ENCODE results near the gene BCL2L1. TPM values are rescaled to one million over a fixed set of nuclear protein-coding genes. Genes with fewer than 3 reads are reported as not detected.

Gene BCL2L1
- total and polyA plus RNA-seq, 9 donors: 21.7 to 65.1 (median 40.2) TPM

DNA sequence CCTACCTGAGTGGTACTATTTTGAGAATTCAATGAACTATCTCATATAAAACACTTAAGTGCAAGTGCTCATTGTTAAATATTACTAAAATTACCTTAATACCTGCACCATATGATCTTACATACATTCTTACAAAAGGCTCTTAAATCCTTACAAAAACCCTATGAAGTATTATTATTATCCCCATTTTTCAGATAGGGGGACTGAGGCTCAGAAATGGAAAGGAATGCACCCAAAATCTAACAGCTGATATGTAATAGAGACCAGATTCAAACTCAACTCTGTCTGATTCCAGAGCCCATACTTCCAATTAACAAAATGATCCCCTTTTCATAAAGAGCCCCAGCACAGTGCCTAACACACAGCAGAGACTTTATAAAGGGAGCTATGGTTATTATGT lies 17.5 kb downstream of the BCL2L1 start:
- no peak for TF ChIP-seq POLR2A (IDR thresholded peaks at IDR 0.05)
- TF ChIP-seq, protein P1, sequence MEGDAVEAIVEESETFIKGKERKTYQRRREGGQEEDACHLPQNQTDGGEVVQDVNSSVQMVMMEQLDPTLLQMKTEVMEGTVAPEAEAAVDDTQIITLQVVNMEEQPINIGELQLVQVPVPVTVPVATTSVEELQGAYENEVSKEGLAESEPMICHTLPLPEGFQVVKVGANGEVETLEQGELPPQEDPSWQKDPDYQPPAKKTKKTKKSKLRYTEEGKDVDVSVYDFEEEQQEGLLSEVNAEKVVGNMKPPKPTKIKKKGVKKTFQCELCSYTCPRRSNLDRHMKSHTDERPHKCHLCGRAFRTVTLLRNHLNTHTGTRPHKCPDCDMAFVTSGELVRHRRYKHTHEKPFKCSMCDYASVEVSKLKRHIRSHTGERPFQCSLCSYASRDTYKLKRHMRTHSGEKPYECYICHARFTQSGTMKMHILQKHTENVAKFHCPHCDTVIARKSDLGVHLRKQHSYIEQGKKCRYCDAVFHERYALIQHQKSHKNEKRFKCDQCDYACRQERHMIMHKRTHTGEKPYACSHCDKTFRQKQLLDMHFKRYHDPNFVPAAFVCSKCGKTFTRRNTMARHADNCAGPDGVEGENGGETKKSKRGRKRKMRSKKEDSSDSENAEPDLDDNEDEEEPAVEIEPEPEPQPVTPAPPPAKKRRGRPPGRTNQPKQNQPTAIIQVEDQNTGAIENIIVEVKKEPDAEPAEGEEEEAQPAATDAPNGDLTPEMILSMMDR (IDR thresholded peaks at IDR 0.05): no peak
- no peak for TF ChIP-seq EP300 (IDR thresholded peaks at IDR 0.05)
- Histone ChIP-seq H3K27me3 (no peaks in the 10 kb centered on the region), H3K4me1 (ENCODE audit: insufficient read depth) (no peaks in the 10 kb centered on the region), H3K36me3 (no peaks in the 10 kb centered on the region), H3K4me3 (no peak overlapping the region), H3K27ac (no peak overlapping the region), H3K9me3 (no peaks in the 10 kb centered on the region)
- no peak for DNase-seq
- intact Hi-C loops (cut with DNase I): no loop called here

- Histone ChIP-seq H3K4me1 (ENCODE audit: insufficient read depth) (peaks cover 4% of the 10 kb centered on the region), H3K4me3 (no peak overlapping the region), H3K36me3 (no peaks in the 10 kb centered on the region), H3K27me3 (no peaks in the 10 kb centered on the region), H3K9me3 (no peaks in the 10 kb centered on the region), H3K27ac (no peak overlapping the region)
- intact Hi-C loops (cut with DNase I): no loop called here
- 83 to 85% (median 83%) methylated on average over 11 of the region's 11 CpGs for WGBS, 3 donors
- DNase-seq: no peak
- TF ChIP-seq POLR2A (IDR thresholded peaks at IDR 0.05) (no peak), EP300 (IDR thresholded peaks at IDR 0.05) (no peak)
- TF ChIP-seq, protein P1 (IDR thresholded peaks at IDR 0.05): no peak
Measured at GRCh38 chr20:31704225-31705119, 18.2 kb downstream of the BCL2L1 start.

DNA sequence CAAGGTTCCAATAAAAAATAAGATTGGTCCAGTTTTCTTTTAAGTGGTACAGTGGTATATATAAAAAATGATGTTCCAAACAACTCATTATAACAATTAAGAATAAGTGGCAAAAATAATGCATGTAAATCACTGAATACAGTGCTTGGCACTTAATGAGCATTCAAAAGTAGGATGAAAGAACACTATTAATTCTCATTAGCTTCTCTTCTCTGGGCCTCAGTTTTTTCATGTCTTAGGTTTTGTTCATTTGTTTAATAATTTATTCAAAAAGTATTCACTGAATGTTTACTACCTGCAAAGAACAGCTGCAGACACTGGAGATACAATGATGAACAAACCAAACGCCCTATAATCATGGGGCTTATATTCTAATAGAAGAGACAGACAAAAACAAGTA lies 21.1 kb downstream of the BCL2L1 start:
- 67 to 75% (median 73%) methylated on average over 1 of the region's 1 CpG for WGBS, 3 donors
- Histone ChIP-seq H3K4me3 (no peak overlapping the region), H3K27me3 (no peaks in the 10 kb centered on the region), H3K9me3 (no peaks in the 10 kb centered on the region), H3K4me1 (ENCODE audit: insufficient read depth) (peaks cover 5% of the 10 kb centered on the region), H3K36me3 (no peaks in the 10 kb centered on the region), H3K27ac (no peak overlapping the region)
- no peak for DNase-seq
- no peak for TF ChIP-seq EP300 (IDR thresholded peaks at IDR 0.05)
- intact Hi-C loops (cut with DNase I): no loop called here

DNA sequence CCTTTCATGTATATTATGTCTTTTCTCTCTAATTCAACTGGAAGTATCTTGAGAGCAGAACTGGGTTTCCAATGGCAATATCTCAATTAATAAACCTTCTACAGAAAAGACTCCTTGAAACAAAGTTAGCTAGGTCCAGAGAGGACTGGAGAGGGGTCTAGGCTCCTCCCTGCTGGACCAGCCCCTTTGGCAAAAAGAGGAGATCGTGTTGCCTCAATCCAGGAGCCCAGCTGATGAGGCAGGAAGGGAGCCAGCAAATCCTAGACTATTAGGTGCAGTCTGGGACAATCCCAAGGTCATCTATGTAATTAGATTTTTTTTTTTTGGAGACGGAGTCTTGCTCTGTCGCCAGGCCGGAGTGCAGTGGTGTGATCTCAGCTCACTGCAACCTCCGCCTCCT lies 21.9 kb downstream of the BCL2L1 start:
- Histone ChIP-seq H3K9me3 (no peaks in the 10 kb centered on the region), H3K27me3 (no peaks in the 10 kb centered on the region), H3K27ac (no peak overlapping the region), H3K36me3 (no peaks in the 10 kb centered on the region), H3K4me3 (no peak overlapping the region), H3K4me1 (ENCODE audit: insufficient read depth) (peaks cover 8% of the 10 kb centered on the region)
- no peak for DNase-seq
- 56 to 66% (median 63%) methylated on average over 5 of the region's 5 CpGs for WGBS, 3 donors
- TF ChIP-seq POLR2A (IDR thresholded peaks at IDR 0.05) (no peak), EP300 (IDR thresholded peaks at IDR 0.05) (no peak)
- TF ChIP-seq, protein P1 (IDR thresholded peaks at IDR 0.05): no peak
- intact Hi-C loops (cut with DNase I): no loop called here

Measured in ovary (tissue), 9 donors.